HEK293T (cell line): ENCODE data around the gene BBS1.

Source experiments
- CTCF ChIA-PET: fragments of 350-600 bp; formaldehyde crosslinking; extraction: SDS; loops from one replicate; lab custom pipeline; 2021; ENCODE audit warnings: antibody characterized with exemption, inconsistent platforms; lab: Yijun Ruan, JAX
- POLR2A ChIA-PET: fragments of 350-600 bp; formaldehyde crosslinking; extraction: SDS; loops from one replicate; lab custom pipeline; 2020; ENCODE audit warnings: antibody characterized with exemption, inconsistent platforms; lab: Yijun Ruan, JAX
- DNase-seq: peaks from one replicate; pipeline ENCODE4 v3.0.0; 2012; ENCODE audit warnings: mixed read lengths; ENCODE audit errors: extremely low spot score
- ARNT ChIP-seq: fragments of 450-650 bp; IDR thresholded peaks from 2 replicates; pipeline ENCODE4 v1.6.1; 2017; ENCODE audit warnings: mild to moderate bottlenecking
- BHLHE40 ChIP-seq: fragments of 450-650 bp; IDR thresholded peaks from 2 replicates; pipeline ENCODE4 v1.6.1; 2016; ENCODE audit warnings: mild to moderate bottlenecking, moderate library complexity, borderline replicate concordance
- CTBP1 ChIP-seq: fragments of 450-650 bp; IDR thresholded peaks from 2 replicates; pipeline ENCODE4 v1.6.1; 2016; ENCODE audit warnings: borderline replicate concordance
- ELF4 ChIP-seq: fragments of 450-650 bp; IDR thresholded peaks from 2 replicates; pipeline ENCODE4 v1.6.1; 2017; ENCODE audit warnings: antibody characterized with exemption
- FOXA1 ChIP-seq: fragments of 450-650 bp; IDR thresholded peaks from 2 replicates; pipeline ENCODE4 v1.6.1; 2016; ENCODE audit warnings: mild to moderate bottlenecking
- FOXK2 ChIP-seq: fragments of 450-650 bp; IDR thresholded peaks from 2 replicates; pipeline ENCODE4 v1.6.1; 2016; ENCODE audit warnings: mild to moderate bottlenecking
- FOXM1 ChIP-seq: fragments of 450-650 bp; IDR thresholded peaks from 2 replicates; pipeline ENCODE4 v1.6.1; 2017; ENCODE audit warnings: mild to moderate bottlenecking, borderline replicate concordance
- HDGF ChIP-seq: fragments of 450-650 bp; IDR thresholded peaks from 2 replicates; pipeline ENCODE4 v1.6.1; 2017; ENCODE audit warnings: antibody characterized with exemption, borderline replicate concordance
- L3MBTL2 ChIP-seq: fragments of 450-650 bp; conservative IDR thresholded peaks from 2 replicates; pipeline ENCODE4 v1.6.1; 2016; ENCODE audit warnings: mild to moderate bottlenecking
- LEF1 ChIP-seq: fragments of 450-650 bp; IDR thresholded peaks from 2 replicates; pipeline ENCODE4 v1.6.1; 2017; ENCODE audit warnings: mild to moderate bottlenecking, borderline replicate concordance
- NFRKB ChIP-seq: fragments of 450-650 bp; IDR thresholded peaks from 2 replicates; pipeline ENCODE4 v1.6.1; 2016; ENCODE audit warnings: mild to moderate bottlenecking, moderate library complexity
- SP1 ChIP-seq: fragments of 450-650 bp; IDR thresholded peaks from 2 replicates; pipeline ENCODE4 v1.6.1; 2017
- SUZ12 ChIP-seq: fragments of 450-650 bp; IDR thresholded peaks from 2 replicates; pipeline ENCODE4 v1.6.1; 2016; ENCODE audit warnings: mild to moderate bottlenecking
- TARDBP ChIP-seq: fragments of 450-650 bp; IDR thresholded peaks from 2 replicates; pipeline ENCODE4 v1.6.1; 2016
- ZNF384 ChIP-seq: fragments of 450-650 bp; IDR thresholded peaks from 2 replicates; pipeline ENCODE4 v1.6.1; 2016
- TF ChIP-seq, protein P1 (sequence below): fragments of 450-650 bp; IDR thresholded peaks from 2 replicates; pipeline ENCODE4 v1.6.1; 2016

BBS1 gene

DNA sequence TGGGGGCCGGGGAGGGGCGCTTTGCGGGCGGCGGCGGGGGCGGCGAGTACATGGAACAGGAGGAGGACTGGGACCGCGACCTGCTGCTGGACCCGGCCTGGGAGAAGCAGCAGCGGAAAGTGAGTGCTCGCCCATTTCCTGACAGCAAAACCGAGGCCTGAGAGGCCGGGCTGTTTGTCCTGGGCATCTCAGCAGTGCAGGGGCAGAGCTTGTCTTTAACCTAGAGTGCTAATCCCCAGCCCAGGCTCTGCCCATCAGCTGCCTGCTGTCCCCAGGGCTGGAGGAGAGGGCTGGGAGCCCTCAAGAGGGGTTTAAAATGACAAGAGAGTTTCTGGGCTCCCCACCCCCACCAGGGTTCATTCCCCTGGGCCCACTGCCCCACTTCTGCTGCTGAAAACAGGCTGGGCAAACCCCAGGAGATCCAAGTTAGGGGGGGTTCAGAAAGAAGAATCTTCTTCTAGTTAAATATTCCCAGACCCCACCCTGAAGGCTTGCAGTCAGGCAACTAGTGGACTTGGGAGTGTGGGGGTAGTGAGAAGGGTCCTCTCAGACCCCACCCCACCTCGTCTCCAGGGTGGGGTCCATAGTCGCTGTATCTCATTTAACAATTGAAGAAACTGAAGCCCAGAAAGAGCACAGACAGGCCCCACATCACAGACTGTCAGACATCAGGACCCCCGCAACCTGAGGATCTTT is 36.7 kb downstream of the BBS1 start:
- POLR2A ChIA-PET, result interaction anchor here (1.1 kb wide), 1 partner anchor 69 kb away, joined by 6 read pairs; the partner anchor contains the start of gene RBM14
- no peak for TF ChIP-seq SUZ12
- TF ChIP-seq FOXK2, result no peak
- no peak for TF ChIP-seq BHLHE40
- TF ChIP-seq HDGF, result no peak
- CTCF ChIA-PET, result no interaction called here
- no peak for DNase-seq

DNA sequence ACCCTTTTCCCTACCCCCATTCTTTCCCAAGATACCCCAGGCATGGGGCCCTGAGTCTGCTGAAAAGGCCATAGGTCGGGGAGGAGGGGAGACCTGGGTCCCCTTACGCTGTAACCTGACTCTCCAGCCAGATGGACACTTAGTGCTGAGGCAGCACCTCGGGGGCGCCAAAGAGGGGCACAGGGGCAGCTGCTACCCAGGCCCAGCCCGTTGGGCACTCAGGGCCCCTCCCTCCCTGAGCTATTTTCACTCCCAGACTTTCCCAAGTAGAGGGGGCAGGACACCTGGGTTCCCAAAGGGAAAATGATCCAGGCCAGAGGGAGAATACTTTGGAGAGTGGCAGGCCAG is 37.2 kb downstream of the BBS1 start:
- POLR2A ChIA-PET, result no interaction called here
- no peak for TF ChIP-seq ZNF384
- TF ChIP-seq TARDBP, result no peak
- TF ChIP-seq NFRKB, result no peak
- TF ChIP-seq CTBP1, result no peak
- no peak for TF ChIP-seq L3MBTL2
- no peak for TF ChIP-seq SUZ12
- TF ChIP-seq HDGF, result no peak
- no peak for TF ChIP-seq SP1
- TF ChIP-seq BHLHE40, result no peak
- TF ChIP-seq FOXA1, result no peak
- no peak for TF ChIP-seq LEF1
- TF ChIP-seq ARNT, result no peak
- TF ChIP-seq FOXK2, result no peak
- no peak for TF ChIP-seq ELF4
- no peak for TF ChIP-seq FOXM1
- TF ChIP-seq, protein P1, sequence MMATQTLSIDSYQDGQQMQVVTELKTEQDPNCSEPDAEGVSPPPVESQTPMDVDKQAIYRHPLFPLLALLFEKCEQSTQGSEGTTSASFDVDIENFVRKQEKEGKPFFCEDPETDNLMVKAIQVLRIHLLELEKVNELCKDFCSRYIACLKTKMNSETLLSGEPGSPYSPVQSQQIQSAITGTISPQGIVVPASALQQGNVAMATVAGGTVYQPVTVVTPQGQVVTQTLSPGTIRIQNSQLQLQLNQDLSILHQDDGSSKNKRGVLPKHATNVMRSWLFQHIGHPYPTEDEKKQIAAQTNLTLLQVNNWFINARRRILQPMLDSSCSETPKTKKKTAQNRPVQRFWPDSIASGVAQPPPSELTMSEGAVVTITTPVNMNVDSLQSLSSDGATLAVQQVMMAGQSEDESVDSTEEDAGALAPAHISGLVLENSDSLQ, result no peak
- no peak for DNase-seq
- CTCF ChIA-PET, result no interaction called here

DNA sequence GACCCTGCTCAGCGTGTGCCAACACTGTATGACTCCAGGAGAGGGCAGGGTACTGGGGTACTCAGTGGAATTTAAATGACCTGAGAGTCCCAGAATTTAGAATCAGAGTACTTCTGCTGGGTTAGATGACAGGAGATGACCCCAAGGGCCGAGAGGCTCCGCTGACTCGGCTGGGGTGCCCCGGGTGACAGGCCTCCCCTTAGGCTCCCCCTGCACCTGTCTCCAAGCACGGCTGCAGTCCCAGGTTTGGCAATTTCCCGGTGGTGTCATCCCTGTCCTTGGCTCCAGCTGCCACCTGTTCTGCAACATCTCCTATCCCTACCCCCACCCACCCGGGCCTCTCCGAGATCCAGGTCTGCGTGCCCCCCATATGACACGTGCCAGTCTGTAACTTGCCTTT is 37.6 kb downstream of the BBS1 start:
- ChIA-PET POLR2A (no interaction called here), CTCF (interaction anchor here (0.6 to 1.3 kb wide), 2 partner anchors 130 to 185 kb away, joined by 3 to 7 read pairs; no protein-coding TSS in a partner anchor)
- DNase-seq, result no peak
- TF ChIP-seq BHLHE40, result no peak
- TF ChIP-seq ELF4, result no peak
- no peak for TF ChIP-seq SP1
- TF ChIP-seq FOXM1, result no peak
- no peak for TF ChIP-seq SUZ12
- TF ChIP-seq NFRKB, result no peak
- no peak for TF ChIP-seq ZNF384
- no peak for TF ChIP-seq FOXK2

DNA sequence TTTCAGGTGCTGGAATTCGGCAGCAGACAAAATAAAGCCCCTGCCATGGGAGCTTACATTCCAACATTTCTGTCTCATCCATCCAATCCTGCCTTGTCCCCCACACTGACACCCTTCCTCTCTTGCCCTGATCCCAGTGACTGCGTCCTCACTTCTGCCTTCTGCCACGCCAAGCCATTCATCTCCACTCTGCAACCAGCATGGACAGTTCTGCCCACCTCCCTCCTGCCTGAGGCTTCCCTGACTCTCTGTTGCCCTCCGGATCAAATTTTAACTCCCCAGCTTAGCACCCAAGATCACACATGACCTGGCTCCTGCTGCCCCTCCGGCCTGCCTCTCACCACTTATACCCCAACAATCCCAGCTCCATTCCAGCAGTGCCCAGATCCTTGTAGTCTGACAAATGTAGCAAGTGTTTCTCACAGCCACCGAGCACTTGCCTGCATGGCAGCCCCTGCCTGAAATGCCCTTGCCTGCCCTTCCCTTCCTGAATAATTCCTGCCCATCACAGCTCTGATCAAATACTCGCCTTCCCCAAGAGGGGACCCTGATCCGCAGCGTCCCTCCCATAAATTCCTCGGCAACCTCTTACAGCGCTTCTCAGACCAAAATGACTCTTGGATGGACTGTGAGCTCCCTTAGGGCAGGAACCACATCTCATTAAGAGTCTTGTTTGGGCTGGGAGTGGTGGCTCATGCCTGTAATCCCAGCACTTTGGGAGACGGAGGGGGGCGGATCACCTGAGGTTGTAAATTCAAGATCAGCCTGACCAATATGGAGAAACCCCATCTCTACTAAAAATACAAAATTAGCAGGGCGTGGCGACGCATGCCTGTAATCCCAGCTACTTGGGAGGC is 38.6 kb downstream of the BBS1 start:
- no peak for DNase-seq
- CTCF ChIA-PET, result interaction anchor here (0.6 to 1.3 kb wide), 3 partner anchors 130 to 535 kb away, joined by 3 to 7 read pairs (median 4); no protein-coding TSS in a partner anchor
- POLR2A ChIA-PET, result interaction anchor here (1.4 to 1.8 kb wide), 2 partner anchors 12 to 44 kb away, joined by 3 read pairs; partner anchors contain the start of gene CCDC87
- TF ChIP-seq ZNF384 (no peak), ARNT (no peak), BHLHE40 (no peak), SUZ12 (no peak), SP1 (no peak), ELF4 (no peak), FOXK2 (no peak)

DNA sequence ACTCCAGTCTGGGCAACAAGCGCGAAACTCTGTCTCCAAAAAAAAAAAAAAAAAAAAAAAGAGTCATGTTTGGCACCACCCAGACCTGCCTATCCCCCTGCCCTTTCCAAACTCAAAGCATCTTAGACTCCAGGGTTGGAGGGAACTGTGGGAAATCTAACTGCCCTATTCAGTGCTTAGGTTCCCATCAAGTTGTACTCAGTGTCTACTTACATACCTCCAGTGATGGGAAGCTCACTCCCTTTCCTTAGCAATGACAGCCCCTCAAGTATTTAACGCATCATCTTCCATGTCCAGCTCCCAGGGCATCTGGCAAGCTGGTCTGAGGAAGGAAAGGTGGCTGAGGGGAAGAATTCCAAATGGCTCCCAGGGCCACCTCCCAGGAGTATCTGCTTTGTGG is 39.3 kb downstream of the BBS1 start:
- CTCF ChIA-PET, result no interaction called here
- TF ChIP-seq, protein P1, result no peak
- POLR2A ChIA-PET, result interaction anchor here (1.3 to 1.8 kb wide), 3 partner anchors 12 to 43 kb away, joined by 3 read pairs; partner anchors contain the start of genes CCDC87 and CTSF
- DNase-seq, result no peak

DNA sequence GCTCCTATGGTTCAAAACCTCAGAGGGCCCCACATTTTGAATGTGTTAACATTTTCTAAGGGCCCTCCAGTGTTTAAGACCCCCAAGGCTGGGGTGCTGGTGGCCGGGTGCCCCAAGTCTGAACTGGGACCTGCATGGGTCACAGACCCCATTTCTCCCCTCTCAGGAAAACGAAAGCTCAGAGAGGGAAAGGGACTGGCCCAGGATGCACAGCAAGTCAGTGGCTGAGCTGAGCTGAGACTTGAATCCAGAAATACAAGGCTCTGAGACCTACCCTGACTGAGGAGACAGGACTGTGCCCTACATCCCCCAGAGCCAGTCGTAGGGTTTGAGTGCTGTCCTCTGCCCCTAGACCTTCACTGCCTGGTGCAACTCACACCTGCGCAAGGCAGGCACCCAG is 40.5 kb downstream of the BBS1 start:
- no peak for DNase-seq
- no peak for TF ChIP-seq TARDBP
- no peak for TF ChIP-seq HDGF
- no peak for TF ChIP-seq CTBP1
- TF ChIP-seq L3MBTL2, result no peak
- TF ChIP-seq FOXM1, result no peak
- TF ChIP-seq ZNF384, result no peak
- TF ChIP-seq, protein P1, result no peak
- no peak for TF ChIP-seq LEF1
- no peak for TF ChIP-seq FOXA1
- TF ChIP-seq BHLHE40, result no peak
- TF ChIP-seq ELF4, result no peak
- TF ChIP-seq SP1, result no peak
- no peak for TF ChIP-seq FOXK2
- no peak for TF ChIP-seq NFRKB
- TF ChIP-seq ARNT, result no peak
- TF ChIP-seq SUZ12, result no peak
- CTCF ChIA-PET, result no interaction called here
- POLR2A ChIA-PET, result interaction anchor here (1.3 kb wide), 1 partner anchor 18 kb away, joined by 3 read pairs; the partner anchor contains the start of gene CTSF
